NB4 (cell line): ENCODE results near the gene PHC3.

Experiments
- MYC ChIP-seq: IDR thresholded peaks from 2 replicates; pipeline ENCODE4 v1.6.1; 2011; ENCODE audit warnings: low read depth, low read length
- POLR2A ChIP-seq: IDR thresholded peaks from 2 replicates; pipeline ENCODE4 v1.6.1; 2011; ENCODE audit warnings: mild to moderate bottlenecking; ENCODE audit not compliant: insufficient read length; ENCODE audit errors: extremely low read depth
- TF ChIP-seq, protein P1 (sequence below): IDR thresholded peaks from one replicate; pipeline ENCODE4 v1.5.1; 2012; ENCODE audit warnings: low read depth, low read length
- TF ChIP-seq, protein P2 (sequence below): IDR thresholded peaks from 2 replicates; pipeline ENCODE4 v1.6.1; 2011; ENCODE audit warnings: low read depth, low read length

DNA sequence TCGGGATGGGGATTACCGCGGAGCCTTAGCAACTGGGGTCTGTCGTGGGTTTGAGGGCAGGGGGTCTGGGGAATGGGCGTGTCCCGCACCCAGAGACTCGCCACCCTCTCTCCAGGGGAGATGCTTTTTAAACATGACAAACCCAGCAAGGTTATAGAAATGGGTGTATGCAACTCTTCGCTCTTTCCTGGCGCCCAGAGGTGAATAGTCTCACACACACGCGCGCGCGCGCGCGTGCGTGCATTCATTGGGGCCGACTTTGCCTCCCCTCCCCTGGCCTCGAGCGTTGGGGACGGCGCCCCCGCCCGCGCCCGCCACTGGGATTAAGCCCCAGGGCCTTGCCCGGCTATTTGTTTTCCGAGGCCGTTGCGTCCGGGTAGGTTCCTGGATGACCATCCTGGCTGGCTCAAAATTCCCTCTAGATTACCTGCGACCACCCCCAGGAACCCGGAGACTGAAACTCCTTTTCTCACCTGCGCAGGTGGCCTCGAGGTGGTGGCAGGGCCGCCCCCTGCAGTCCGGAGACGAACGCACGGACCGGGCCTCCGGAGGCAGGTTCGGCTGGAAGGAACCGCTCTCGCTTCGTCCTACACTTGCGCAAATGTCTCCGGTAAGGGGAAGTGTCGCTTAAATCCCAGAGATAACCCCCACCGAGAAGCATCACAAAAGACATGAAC is 143.0 kb downstream of the PHC3 start:
- TF ChIP-seq, protein P1, sequence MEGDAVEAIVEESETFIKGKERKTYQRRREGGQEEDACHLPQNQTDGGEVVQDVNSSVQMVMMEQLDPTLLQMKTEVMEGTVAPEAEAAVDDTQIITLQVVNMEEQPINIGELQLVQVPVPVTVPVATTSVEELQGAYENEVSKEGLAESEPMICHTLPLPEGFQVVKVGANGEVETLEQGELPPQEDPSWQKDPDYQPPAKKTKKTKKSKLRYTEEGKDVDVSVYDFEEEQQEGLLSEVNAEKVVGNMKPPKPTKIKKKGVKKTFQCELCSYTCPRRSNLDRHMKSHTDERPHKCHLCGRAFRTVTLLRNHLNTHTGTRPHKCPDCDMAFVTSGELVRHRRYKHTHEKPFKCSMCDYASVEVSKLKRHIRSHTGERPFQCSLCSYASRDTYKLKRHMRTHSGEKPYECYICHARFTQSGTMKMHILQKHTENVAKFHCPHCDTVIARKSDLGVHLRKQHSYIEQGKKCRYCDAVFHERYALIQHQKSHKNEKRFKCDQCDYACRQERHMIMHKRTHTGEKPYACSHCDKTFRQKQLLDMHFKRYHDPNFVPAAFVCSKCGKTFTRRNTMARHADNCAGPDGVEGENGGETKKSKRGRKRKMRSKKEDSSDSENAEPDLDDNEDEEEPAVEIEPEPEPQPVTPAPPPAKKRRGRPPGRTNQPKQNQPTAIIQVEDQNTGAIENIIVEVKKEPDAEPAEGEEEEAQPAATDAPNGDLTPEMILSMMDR: peak; percentile 1
- TF ChIP-seq POLR2A (no peak), MYC (no peak)
- TF ChIP-seq, protein P2, sequence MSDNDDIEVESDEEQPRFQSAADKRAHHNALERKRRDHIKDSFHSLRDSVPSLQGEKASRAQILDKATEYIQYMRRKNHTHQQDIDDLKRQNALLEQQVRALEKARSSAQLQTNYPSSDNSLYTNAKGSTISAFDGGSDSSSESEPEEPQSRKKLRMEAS: no peak
